ENCODE measurements around the gene AKAP13.

Gene AKAP13

DNA sequence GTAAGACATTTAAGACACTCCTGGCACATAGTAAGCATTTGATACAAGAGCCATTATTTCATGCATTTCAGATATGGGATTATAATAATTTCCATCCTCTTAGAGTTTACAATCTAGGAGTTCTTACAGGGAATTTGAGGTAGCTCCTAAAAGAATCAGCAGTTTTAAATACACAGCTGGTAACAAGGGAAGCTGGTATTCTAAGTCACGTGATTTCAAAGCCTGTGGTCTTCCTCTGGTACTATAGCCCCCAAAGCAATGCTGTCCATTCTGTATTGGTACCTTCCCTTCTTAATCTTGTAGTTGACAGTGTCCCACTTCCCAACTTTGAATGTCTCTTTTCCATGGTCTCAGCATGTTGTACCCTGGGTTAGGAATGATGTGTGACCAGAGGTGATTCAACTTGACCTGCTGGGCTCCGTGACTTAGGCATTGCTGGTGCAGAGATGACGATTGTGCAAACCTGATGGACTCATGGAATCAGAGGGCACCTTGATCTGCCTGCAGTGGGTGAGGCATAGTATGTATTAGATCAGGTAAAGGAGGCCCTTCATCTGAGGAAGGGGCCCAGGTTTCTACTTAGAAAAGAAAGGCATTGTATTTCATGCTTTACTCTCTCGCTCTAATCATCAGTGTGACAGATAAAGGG is 122.9 kb downstream of the AKAP13 start:
- TF ChIP-seq, protein P1, sequence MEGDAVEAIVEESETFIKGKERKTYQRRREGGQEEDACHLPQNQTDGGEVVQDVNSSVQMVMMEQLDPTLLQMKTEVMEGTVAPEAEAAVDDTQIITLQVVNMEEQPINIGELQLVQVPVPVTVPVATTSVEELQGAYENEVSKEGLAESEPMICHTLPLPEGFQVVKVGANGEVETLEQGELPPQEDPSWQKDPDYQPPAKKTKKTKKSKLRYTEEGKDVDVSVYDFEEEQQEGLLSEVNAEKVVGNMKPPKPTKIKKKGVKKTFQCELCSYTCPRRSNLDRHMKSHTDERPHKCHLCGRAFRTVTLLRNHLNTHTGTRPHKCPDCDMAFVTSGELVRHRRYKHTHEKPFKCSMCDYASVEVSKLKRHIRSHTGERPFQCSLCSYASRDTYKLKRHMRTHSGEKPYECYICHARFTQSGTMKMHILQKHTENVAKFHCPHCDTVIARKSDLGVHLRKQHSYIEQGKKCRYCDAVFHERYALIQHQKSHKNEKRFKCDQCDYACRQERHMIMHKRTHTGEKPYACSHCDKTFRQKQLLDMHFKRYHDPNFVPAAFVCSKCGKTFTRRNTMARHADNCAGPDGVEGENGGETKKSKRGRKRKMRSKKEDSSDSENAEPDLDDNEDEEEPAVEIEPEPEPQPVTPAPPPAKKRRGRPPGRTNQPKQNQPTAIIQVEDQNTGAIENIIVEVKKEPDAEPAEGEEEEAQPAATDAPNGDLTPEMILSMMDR (IDR thresholded peaks at IDR 0.05; ENCODE audit: low read depth, low read length): no peak
- in situ Hi-C loops (cut with HindIII; ENCODE audit: low sequenced_read_pairs): no loop called here
- no peak overlapping the region for H3K4me3 ChIP-seq (ENCODE audit: low read depth, low read length)
- no peak for DNase-seq (ENCODE audit: low read depth, low spot score)

DNA sequence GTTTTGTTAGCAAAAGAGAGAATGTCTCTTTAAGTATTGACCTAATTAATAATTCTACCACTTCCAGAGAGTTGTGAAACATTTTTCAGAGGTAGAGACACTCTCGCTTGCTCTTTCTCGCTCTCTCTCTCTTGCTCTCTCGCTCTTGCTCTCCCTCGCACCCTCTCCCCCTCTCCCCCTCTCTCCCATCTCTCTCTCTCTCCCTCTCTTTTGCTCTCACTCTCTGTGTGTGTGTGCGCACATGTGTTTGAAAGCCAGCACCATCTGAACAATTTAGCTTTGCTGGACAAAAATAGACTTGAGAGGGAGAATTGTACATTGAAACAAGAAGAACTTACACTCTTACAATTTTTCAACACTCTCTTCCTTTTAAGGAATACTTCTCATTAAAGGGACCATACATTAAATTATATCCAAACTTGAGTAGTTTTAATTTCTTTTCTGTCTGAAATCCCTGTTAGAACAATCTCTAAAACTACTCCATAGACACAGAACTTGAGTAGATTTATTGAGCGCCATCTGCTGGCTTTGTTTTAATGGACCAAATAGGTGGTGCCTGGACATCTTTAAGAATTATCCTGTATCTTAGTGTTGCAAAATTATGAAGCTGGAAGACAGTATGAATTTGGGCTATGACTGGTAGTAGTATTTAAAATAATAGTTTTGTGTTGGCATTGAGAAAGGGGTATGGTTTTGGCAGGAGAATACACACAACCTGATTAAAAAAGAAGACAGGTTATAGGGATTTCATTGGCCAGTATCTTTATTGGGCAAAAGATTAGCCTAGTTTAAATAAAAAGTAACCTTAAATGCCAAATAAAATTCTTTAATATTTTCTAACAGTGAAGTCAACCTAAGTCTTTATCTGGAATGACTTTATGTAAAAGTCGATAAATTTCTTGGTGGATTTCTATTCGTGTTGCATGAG is 124.6 kb downstream of the AKAP13 start:
- H3K4me3 ChIP-seq (ENCODE audit: low read depth, low read length): no peak overlapping the region
- TF ChIP-seq, protein P1 (IDR thresholded peaks at IDR 0.05; ENCODE audit: low read depth, low read length): peak; percentile 66
- in situ Hi-C loops (cut with HindIII; ENCODE audit: low sequenced_read_pairs): no loop called here
- peak; percentile 78 for DNase-seq (ENCODE audit: low read depth, low spot score)

DNA sequence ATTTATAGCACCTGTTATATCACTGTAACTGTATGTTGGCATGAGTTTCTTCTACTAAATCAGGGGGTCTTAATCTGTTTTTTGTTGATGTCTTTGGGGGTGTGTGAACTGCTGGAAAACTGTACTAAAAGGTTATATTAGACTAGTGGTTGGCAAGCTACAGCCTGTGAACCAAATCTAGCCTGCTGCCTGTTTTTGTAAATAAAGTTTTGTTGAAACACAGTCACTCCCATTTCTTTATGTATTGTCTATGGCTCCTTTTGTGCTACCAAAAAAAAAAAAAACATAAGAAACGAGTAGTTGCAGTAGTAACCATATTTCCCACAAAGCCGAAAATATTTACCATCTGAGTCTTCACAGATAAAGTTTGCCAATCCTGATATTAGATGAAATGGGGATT is 126.7 kb downstream of the AKAP13 start:
- DNase-seq (ENCODE audit: low read depth, low spot score): no peak
- in situ Hi-C loops (cut with HindIII; ENCODE audit: low sequenced_read_pairs): no loop called here
- TF ChIP-seq, protein P1 (IDR thresholded peaks at IDR 0.05; ENCODE audit: low read depth, low read length): no peak
- no peak overlapping the region for H3K4me3 ChIP-seq (ENCODE audit: low read depth, low read length)

DNA sequence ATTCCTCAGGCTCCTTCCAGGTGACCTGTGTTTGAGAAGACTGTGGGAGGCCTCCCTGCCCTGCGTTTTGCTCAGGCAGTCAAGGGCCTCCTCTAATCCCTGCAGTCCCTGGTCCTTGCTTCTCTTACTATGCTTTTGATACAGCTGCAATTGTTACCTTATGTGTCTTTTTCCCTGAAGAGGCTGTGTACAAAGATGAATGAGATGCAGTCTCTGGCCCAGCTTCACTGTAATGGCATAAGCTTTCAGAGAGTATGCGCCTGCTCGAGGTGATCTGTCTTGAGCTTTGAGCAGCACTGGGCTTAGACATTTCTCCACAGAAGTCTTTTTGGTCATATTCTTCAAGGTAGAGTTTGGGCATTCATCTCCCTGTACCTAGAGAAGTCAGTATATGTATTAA is 129.6 kb downstream of the AKAP13 start:
- DNase-seq (ENCODE audit: low read depth, low spot score): no peak
- TF ChIP-seq, protein P1 (IDR thresholded peaks at IDR 0.05; ENCODE audit: low read depth, low read length): no peak
- in situ Hi-C loops (cut with HindIII; ENCODE audit: low sequenced_read_pairs): no loop called here

DNA sequence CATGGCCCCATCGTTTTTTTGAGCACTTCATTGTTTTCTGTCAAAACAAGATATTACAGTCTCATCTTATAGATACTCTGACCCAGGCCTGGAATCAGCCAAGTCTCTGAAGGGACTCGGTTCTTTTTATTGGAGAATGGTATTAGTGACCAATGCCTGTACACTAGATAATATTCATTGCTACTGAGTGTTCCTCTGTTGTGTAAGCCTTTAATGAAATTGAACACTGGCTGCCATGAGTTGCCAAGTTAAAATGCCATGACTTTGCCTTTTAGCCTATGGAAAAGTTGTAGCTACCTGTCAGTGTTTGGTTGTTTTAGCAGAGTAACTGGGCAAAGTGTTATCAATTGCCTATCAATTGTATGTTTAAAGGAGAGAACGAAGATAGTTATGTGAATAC is 134.0 kb downstream of the AKAP13 start:
- H3K4me3 ChIP-seq (ENCODE audit: low read depth, low read length): no peak overlapping the region
- DNase-seq (ENCODE audit: low read depth, low spot score): no peak
- TF ChIP-seq, protein P1 (IDR thresholded peaks at IDR 0.05; ENCODE audit: low read depth, low read length): no peak
- in situ Hi-C loops (cut with HindIII; ENCODE audit: low sequenced_read_pairs): no loop called here

More for the DNA sequence above, 129.6 kb downstream of the AKAP13 start:
- H3K4me3 ChIP-seq (ENCODE audit: low read depth, low read length): no peak overlapping the region

DNA sequence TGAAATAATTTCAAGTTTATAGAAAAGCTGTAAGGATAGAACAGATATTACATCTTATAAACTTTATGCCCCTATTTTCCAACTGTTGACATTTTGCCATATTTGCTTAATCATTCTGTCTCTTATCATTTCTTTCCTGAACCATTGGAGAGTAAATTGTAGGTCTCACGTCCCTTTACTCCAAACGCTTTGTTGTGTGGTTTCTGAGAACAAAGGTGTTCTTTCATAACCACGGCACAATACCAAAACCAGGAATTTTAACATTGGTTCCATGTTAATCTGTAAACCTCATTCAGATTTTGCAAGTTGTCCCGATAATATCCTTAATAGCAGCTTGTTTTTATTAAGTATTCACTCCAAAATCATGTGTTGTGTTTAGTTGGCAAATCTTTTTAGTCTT is 134.8 kb downstream of the AKAP13 start:
- no peak overlapping the region for H3K4me3 ChIP-seq (ENCODE audit: low read depth, low read length)
- TF ChIP-seq, protein P1 (IDR thresholded peaks at IDR 0.05; ENCODE audit: low read depth, low read length): no peak
- in situ Hi-C loops (cut with HindIII; ENCODE audit: low sequenced_read_pairs): no loop called here
- DNase-seq (ENCODE audit: low read depth, low spot score): no peak
